HEK293T (cell line): ENCODE measurements around the gene QSOX1.

Experiments used
- BHLHE40 ChIP-seq: fragments of 450-650 bp; IDR thresholded peaks from 2 replicates; pipeline ENCODE4 v1.6.1; 2016; ENCODE audit warnings: mild to moderate bottlenecking, moderate library complexity, borderline replicate concordance
- ELF4 ChIP-seq: fragments of 450-650 bp; IDR thresholded peaks from 2 replicates; pipeline ENCODE4 v1.6.1; 2017; ENCODE audit warnings: antibody characterized with exemption
- FOXK2 ChIP-seq: fragments of 450-650 bp; IDR thresholded peaks from 2 replicates; pipeline ENCODE4 v1.6.1; 2016; ENCODE audit warnings: mild to moderate bottlenecking
- FOXM1 ChIP-seq: fragments of 450-650 bp; IDR thresholded peaks from 2 replicates; pipeline ENCODE4 v1.6.1; 2017; ENCODE audit warnings: mild to moderate bottlenecking, borderline replicate concordance
- HDGF ChIP-seq: fragments of 450-650 bp; IDR thresholded peaks from 2 replicates; pipeline ENCODE4 v1.6.1; 2017; ENCODE audit warnings: antibody characterized with exemption, borderline replicate concordance
- NFRKB ChIP-seq: fragments of 450-650 bp; IDR thresholded peaks from 2 replicates; pipeline ENCODE4 v1.6.1; 2016; ENCODE audit warnings: mild to moderate bottlenecking, moderate library complexity
- SUZ12 ChIP-seq: fragments of 450-650 bp; IDR thresholded peaks from 2 replicates; pipeline ENCODE4 v1.6.1; 2016; ENCODE audit warnings: mild to moderate bottlenecking
- TARDBP ChIP-seq: fragments of 450-650 bp; IDR thresholded peaks from 2 replicates; pipeline ENCODE4 v1.6.1; 2016
- TF ChIP-seq, protein P1 (sequence below): fragments of 450-650 bp; IDR thresholded peaks from 2 replicates; pipeline ENCODE4 v1.6.1; 2016

DNA sequence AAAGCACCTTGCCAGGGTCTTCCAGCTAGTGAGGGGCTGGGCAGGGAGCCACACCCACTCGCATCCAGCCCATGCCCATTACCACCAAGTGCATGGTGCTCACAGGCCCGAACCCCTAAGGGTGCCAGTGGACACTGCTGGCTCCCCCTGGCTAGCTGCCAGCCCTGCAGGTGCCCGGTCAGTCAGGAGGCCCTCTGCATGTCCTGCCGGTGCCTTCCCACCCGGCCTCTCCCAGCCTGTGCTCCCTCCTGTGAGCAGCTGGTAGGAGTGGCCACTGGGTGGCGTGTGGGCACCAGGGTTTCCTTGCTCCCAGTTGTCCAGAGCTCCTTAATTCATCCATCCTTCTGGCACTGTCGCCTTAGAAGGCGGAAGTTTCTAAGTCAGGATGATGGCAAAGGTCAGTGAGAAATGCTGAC is 33.4 kb downstream of the QSOX1 start:
- TF ChIP-seq SUZ12 (no peak), ELF4 (no peak), NFRKB (no peak), FOXK2 (no peak), HDGF (no peak), TARDBP (no peak), BHLHE40 (no peak), FOXM1 (no peak)
- TF ChIP-seq, protein P1, sequence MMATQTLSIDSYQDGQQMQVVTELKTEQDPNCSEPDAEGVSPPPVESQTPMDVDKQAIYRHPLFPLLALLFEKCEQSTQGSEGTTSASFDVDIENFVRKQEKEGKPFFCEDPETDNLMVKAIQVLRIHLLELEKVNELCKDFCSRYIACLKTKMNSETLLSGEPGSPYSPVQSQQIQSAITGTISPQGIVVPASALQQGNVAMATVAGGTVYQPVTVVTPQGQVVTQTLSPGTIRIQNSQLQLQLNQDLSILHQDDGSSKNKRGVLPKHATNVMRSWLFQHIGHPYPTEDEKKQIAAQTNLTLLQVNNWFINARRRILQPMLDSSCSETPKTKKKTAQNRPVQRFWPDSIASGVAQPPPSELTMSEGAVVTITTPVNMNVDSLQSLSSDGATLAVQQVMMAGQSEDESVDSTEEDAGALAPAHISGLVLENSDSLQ, result no peak
